Neural crest cell (in vitro differentiated cells): Measurements from ENCODE around the gene SERAC1. TPM values are rescaled to one million over a fixed set of nuclear protein-coding genes. Genes with fewer than 3 reads are reported as not detected.

Experiments
- DNase-seq: peaks from one replicate; pipeline ENCODE4 v3.0.0; 2021; ENCODE audit warnings: low read depth, mixed read lengths, low spot score
- H3K27ac Mint-ChIP-seq: one replicate; pipeline ENCODE4 v1.8.0; 2021; ENCODE audit warnings: mild to moderate bottlenecking, mixed read lengths; ENCODE audit not compliant: unreplicated experiment
- H3K27me3 Mint-ChIP-seq: 2 replicates; pipeline ENCODE4 v1.8.0; 2021; ENCODE audit warnings: low read depth, mild to moderate bottlenecking, mixed read lengths
- H3K36me3 Mint-ChIP-seq: 2 replicates; pipeline ENCODE4 v1.8.0; 2021; ENCODE audit warnings: low read depth, mild to moderate bottlenecking, mixed read lengths
- H3K4me1 Mint-ChIP-seq: 2 replicates; pipeline ENCODE4 v1.8.0; 2021; ENCODE audit warnings: mixed read lengths
- H3K4me3 Mint-ChIP-seq: one replicate; pipeline ENCODE4 v1.8.0; 2021; ENCODE audit warnings: mild to moderate bottlenecking, mixed read lengths
- H3K9me3 Mint-ChIP-seq: 2 replicates; pipeline ENCODE4 v1.8.0; 2021; ENCODE audit warnings: mixed read lengths
- total RNA-seq: library from RNA; stranded (reverse); gene quantifications from 2 replicates; pipeline ENCODE4 v1.2.1, GENCODE V29; 2021
- TF ChIP-seq, protein P1 (sequence below): fragments of 200-600 bp; sonication (generic); conservative IDR thresholded peaks from 2 replicates; pipeline ENCODE4 v1.5.0; 2021; ENCODE audit warnings: antibody characterized with exemption, mild to moderate bottlenecking

SERAC1 gene
- total RNA-seq, 1 donor from 2014 or later: 11.3 TPM

DNA sequence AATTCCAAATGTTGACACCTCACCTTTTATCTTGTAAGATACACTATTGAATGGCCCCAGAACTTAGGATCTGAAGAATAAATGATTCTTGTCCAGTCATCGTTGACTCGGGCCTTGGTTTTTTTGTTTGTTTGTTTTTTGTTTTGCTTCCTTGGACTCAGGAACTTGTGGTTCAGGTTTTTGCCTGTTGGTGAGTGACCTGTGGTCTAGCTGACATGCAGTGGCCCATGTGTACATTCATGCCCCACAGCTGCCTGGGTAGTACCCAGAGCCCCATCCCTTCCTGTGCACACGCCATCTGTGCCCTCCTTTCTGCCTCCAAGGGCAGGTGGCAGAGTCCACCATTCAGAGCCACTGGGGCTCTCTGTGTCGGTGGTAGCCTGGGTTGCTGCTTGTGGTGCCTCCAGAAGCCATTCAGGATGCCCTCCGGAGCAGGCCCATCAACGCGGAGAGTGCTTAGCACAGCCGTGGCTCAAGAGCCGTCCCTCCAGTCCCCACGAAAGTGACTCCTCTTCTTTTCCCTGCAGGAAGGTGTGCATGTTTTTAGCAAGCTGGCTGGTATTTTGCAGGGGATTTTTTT lies 100.5 kb downstream of the SERAC1 start:
- TF ChIP-seq, protein P1, sequence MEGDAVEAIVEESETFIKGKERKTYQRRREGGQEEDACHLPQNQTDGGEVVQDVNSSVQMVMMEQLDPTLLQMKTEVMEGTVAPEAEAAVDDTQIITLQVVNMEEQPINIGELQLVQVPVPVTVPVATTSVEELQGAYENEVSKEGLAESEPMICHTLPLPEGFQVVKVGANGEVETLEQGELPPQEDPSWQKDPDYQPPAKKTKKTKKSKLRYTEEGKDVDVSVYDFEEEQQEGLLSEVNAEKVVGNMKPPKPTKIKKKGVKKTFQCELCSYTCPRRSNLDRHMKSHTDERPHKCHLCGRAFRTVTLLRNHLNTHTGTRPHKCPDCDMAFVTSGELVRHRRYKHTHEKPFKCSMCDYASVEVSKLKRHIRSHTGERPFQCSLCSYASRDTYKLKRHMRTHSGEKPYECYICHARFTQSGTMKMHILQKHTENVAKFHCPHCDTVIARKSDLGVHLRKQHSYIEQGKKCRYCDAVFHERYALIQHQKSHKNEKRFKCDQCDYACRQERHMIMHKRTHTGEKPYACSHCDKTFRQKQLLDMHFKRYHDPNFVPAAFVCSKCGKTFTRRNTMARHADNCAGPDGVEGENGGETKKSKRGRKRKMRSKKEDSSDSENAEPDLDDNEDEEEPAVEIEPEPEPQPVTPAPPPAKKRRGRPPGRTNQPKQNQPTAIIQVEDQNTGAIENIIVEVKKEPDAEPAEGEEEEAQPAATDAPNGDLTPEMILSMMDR: no peak
- no peaks in the 10 kb centered on the region for H3K27me3 Mint-ChIP-seq
- no peaks in the 10 kb centered on the region for H3K36me3 Mint-ChIP-seq
- no peak overlapping the region for H3K4me3 Mint-ChIP-seq
- H3K27ac Mint-ChIP-seq: peak overlapping the region; percentile 35
- H3K4me1 Mint-ChIP-seq: peaks cover 36% of the 10 kb centered on the region
- no peaks in the 10 kb centered on the region for H3K9me3 Mint-ChIP-seq
- DNase-seq: no peak

- H3K27me3 Mint-ChIP-seq: no peaks in the 10 kb centered on the region
- TF ChIP-seq, protein P1: no peak
- H3K27ac Mint-ChIP-seq: no peak overlapping the region
- H3K4me3 Mint-ChIP-seq: no peak overlapping the region
- H3K4me1 Mint-ChIP-seq: peaks cover 30% of the 10 kb centered on the region
- no peaks in the 10 kb centered on the region for H3K36me3 Mint-ChIP-seq
- DNase-seq: no peak
- H3K9me3 Mint-ChIP-seq: no peaks in the 10 kb centered on the region
Observed at GRCh38 chr6:158066136-158066781, 101.8 kb downstream of the SERAC1 start.

DNA sequence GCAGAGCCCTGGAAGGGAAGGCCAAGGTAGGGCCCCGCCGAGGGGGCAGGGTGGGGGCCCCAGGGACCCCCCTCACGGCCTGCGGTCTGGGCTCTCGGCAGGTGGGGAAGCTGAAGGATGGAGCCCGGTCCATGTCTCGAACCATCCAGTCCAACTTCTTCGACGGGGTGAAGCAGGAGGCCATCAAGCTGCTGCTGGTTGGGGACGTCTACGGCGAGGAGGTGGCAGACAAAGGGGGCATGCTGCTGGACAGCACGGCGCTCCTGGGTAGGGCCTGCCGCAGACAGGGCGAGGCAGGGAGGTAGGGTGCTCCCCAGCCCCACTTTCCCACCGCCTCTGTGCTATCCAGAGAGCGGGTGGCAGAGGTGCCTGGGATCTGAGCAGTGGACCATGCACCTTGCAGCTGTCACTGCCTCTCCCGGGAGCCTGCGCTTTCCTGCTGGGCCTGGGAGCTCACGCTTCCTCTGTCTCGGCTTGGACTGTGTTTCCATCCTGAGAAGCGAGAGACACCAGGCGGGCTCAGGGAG lies 103.3 kb downstream of the SERAC1 start:
- Mint-ChIP-seq H3K4me3 (no peak overlapping the region), H3K4me1 (peaks cover 21% of the 10 kb centered on the region), H3K27ac (no peak overlapping the region), H3K27me3 (no peaks in the 10 kb centered on the region), H3K36me3 (no peaks in the 10 kb centered on the region), H3K9me3 (no peaks in the 10 kb centered on the region)
- DNase-seq: no peak
- TF ChIP-seq, protein P1: no peak

DNA sequence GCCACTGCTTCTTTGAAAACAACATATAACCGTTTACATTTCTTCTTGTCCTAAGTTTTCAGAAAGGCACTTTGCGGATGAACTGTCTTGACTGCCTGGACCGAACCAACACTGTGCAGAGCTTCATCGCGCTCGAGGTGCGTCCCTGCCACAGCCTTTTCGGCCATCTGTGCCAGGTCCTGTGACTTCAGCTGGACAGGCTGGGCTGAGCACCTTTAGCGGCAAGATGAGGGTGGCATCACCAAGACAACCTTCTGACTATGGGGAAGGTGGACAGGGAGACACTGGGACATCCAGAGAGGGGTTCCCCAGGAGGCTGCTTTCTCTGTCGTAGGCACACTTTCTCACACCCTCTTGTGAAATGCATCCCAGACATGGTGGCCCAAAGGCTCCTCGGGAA lies 104.3 kb downstream of the SERAC1 start:
- TF ChIP-seq, protein P1: no peak
- H3K36me3 Mint-ChIP-seq: no peaks in the 10 kb centered on the region
- DNase-seq: no peak
- peaks cover 11% of the 10 kb centered on the region for H3K4me1 Mint-ChIP-seq
- H3K9me3 Mint-ChIP-seq: no peaks in the 10 kb centered on the region
- no peaks in the 10 kb centered on the region for H3K27me3 Mint-ChIP-seq
- H3K27ac Mint-ChIP-seq: no peak overlapping the region
- H3K4me3 Mint-ChIP-seq: no peak overlapping the region

DNA sequence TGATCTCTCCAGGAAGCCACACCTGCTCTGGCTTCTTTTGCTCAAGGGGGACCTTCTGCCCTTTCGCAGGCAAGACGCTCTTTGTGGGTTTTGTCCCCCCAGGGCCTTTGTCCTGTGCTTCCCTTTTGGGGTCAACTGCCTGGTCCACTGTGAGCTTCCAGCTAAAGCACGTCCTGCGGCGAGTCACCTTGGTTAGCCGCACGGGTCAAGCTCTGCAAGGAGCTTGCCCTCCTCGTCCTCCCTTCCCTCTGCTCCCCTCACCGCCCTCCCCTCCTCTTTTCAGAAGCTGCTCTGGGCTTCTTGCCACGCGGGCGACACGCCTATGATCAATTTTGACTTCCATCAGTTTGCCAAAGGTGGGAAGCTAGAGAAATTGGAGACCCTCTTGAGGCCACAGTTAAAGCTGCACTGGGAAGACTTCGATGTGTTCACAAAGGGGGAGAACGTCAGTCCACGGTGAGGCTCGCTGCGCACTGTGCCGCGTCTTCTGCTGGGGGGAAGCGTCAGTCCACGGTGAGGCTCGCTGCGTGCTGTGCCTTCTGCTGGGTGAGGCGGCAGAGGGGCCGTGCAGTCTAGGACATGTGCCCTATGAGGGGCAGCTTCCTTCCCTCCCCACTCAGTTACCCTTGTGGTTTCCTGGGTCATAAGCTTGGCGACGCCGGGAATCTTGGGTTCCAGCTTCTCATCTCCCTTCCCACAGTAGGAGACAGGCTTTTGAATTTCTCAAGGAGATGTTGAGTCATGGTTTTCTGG lies 106.2 kb downstream of the SERAC1 start:
- Mint-ChIP-seq H3K4me3 (no peak overlapping the region), H3K27me3 (no peaks in the 10 kb centered on the region), H3K27ac (peak overlapping the region; percentile 27), H3K9me3 (no peaks in the 10 kb centered on the region), H3K4me1 (no peaks in the 10 kb centered on the region), H3K36me3 (no peaks in the 10 kb centered on the region)
- no peak for DNase-seq
- TF ChIP-seq, protein P1: no peak
